Type B pancreatic cell (in vitro differentiated cells): ENCODE results near the gene TMEM219. TPM values are rescaled to one million over a fixed set of nuclear protein-coding genes. Genes with fewer than 3 reads are reported as not detected.

Experiments
- DNase-seq: peaks from one replicate; pipeline ENCODE4 v3.0.0; 2021; ENCODE audit warnings: mixed read lengths; ENCODE audit not compliant: unreplicated experiment; ENCODE audit errors: extremely low spot score
- H3K27ac Mint-ChIP-seq: 2 replicates; pipeline ENCODE4 v1.8.0; 2021; ENCODE audit warnings: mild to moderate bottlenecking, mixed read lengths
- H3K27me3 Mint-ChIP-seq: 2 replicates; pipeline ENCODE4 v1.8.0; 2021; ENCODE audit warnings: mixed read lengths
- H3K36me3 Mint-ChIP-seq: 2 replicates; pipeline ENCODE4 v1.8.0; 2021; ENCODE audit warnings: mixed read lengths
- H3K4me1 Mint-ChIP-seq: one replicate; pipeline ENCODE4 v1.8.0; 2021; ENCODE audit warnings: mixed read lengths; ENCODE audit not compliant: unreplicated experiment
- H3K4me3 Mint-ChIP-seq: 2 replicates; pipeline ENCODE4 v1.8.0; 2021; ENCODE audit warnings: mild to moderate bottlenecking, mixed read lengths
- H3K9me3 Mint-ChIP-seq: 2 replicates; pipeline ENCODE4 v1.8.0; 2021; ENCODE audit warnings: mixed read lengths
- total RNA-seq: library from RNA; stranded (reverse); gene quantifications from 2 replicates; pipeline ENCODE4 v1.2.1, GENCODE V29; 2021; ENCODE audit warnings: low replicate concordance
- TF ChIP-seq, protein P1 (sequence below): fragments of 200-600 bp; sonication (generic); conservative IDR thresholded peaks from 2 replicates; pipeline ENCODE4 v1.5.0; 2021; ENCODE audit warnings: antibody characterized with exemption, mild to moderate bottlenecking

Gene TMEM219
- total RNA-seq, 1 donor from 2014 or later: 72.4 TPM

DNA sequence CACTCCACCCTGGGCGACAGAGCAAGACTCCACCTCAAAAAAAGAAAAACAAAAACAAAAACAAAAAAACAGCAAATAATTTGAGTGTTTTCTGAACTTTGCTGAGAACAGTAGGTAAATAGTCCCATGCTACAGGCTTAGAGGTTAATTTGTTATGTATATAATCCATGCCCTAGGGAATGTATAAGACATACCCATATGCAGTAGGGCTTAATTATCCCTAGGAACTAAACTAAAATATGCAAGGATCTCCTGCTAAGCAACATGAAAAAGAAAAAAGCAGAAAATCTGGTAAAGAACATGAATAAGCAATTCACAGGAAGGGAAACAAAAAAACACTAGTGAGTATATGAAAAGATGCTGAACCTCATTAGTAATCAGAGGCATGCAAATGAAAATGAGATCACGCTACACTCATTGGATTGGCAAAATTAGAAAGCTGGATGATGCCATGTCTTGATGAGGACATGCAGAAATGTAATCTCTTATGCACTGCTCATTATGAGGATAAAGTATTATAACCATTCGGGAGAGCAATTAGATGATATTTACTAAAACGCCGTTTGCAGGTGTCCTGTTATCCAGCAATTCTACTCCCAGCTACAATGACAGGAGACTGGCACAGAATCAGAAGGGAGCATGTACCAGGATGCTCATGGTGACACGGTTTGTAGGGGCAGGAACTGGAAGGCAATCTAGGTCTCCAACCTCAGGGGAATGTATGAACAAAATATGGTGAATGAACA, 41.4 kb upstream of the TMEM219 start:
- Mint-ChIP-seq H3K9me3 (no peaks in the 10 kb centered on the region), H3K36me3 (peaks cover 16% of the 10 kb centered on the region), H3K4me3 (no peak overlapping the region), H3K4me1 (peaks cover 17% of the 10 kb centered on the region), H3K27me3 (no peaks in the 10 kb centered on the region), H3K27ac (no peak overlapping the region)
- TF ChIP-seq, protein P1, sequence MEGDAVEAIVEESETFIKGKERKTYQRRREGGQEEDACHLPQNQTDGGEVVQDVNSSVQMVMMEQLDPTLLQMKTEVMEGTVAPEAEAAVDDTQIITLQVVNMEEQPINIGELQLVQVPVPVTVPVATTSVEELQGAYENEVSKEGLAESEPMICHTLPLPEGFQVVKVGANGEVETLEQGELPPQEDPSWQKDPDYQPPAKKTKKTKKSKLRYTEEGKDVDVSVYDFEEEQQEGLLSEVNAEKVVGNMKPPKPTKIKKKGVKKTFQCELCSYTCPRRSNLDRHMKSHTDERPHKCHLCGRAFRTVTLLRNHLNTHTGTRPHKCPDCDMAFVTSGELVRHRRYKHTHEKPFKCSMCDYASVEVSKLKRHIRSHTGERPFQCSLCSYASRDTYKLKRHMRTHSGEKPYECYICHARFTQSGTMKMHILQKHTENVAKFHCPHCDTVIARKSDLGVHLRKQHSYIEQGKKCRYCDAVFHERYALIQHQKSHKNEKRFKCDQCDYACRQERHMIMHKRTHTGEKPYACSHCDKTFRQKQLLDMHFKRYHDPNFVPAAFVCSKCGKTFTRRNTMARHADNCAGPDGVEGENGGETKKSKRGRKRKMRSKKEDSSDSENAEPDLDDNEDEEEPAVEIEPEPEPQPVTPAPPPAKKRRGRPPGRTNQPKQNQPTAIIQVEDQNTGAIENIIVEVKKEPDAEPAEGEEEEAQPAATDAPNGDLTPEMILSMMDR: no peak
- DNase-seq: no peak

- DNase-seq: no peak
- H3K4me3 Mint-ChIP-seq: no peak overlapping the region
- TF ChIP-seq, protein P1: no peak
- no peaks in the 10 kb centered on the region for H3K27me3 Mint-ChIP-seq
- no peak overlapping the region for H3K27ac Mint-ChIP-seq
- peaks cover 12% of the 10 kb centered on the region for H3K36me3 Mint-ChIP-seq
- H3K9me3 Mint-ChIP-seq: no peaks in the 10 kb centered on the region
- peaks cover 13% of the 10 kb centered on the region for H3K4me1 Mint-ChIP-seq
These were observed 40.9 kb upstream of the TMEM219 start for GRCh38 chr16:29921034-29921385.

DNA sequence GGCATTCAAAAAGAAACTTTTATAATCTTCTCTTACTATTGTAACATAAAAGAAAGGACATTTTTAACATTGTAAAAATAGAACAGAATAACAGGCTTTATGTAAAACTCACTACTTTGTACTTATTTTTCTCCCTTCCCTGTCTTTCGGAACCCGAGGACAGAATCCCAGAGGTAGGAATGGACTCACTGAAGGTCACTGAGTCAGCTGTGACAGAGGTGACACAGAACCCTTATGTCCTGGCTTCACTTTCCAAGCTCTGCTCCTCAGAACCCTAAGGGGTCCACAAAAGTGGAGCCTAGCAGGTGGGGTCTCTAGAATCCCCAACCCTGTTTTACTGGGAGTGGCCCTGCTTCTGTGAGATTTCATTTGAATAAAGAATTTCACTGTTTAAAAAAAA, 39.6 kb upstream of the TMEM219 start:
- no peak for DNase-seq
- H3K4me3 Mint-ChIP-seq: no peak overlapping the region
- H3K9me3 Mint-ChIP-seq: no peaks in the 10 kb centered on the region
- TF ChIP-seq, protein P1: no peak
- no peak overlapping the region for H3K27ac Mint-ChIP-seq
- H3K27me3 Mint-ChIP-seq: no peaks in the 10 kb centered on the region
- peaks cover 25% of the 10 kb centered on the region for H3K4me1 Mint-ChIP-seq
- peaks cover 8% of the 10 kb centered on the region for H3K36me3 Mint-ChIP-seq

GRCh38 chr16:29922986-29923501, 38.8 kb upstream of the TMEM219 start:
- DNase-seq: no peak
- Mint-ChIP-seq H3K4me3 (no peak overlapping the region), H3K36me3 (peaks cover 5% of the 10 kb centered on the region), H3K9me3 (no peaks in the 10 kb centered on the region), H3K27me3 (no peaks in the 10 kb centered on the region), H3K27ac (no peak overlapping the region), H3K4me1 (peaks cover 32% of the 10 kb centered on the region)
- TF ChIP-seq, protein P1: no peak

DNA sequence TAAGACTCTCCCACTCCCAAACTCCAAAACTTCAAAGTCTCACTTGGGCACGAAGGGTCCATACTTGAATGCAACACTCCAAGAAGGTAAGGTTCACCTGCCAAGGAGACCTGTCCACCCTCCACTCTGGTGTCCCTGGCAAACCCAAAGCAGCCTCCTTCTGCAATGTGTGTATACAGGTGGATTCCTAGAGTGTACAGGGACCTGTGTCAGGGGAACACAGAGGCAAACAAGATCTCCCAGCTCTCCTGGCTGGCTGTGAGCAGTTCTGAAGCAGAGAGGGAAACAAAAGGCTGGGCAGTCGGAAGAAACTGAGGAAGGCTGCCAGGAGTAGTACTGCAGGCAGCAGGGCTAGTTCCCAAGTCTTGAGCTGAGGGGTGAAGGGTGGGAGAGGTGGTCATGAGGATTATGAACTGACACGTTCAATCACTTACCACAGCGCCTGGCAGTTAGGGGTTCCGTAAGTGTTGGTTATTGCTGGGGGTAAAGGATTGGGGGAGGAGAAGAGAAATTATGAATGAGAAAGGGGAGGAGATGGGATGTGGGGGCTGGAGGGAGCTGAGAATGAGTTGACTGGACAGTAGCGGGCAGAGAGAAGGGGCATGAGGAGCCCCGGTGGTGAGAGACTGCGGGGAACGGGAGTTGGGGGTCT, 36.6 kb upstream of the TMEM219 start:
- Mint-ChIP-seq H3K4me1 (peaks cover 33% of the 10 kb centered on the region), H3K9me3 (no peaks in the 10 kb centered on the region), H3K4me3 (peak overlapping the region; percentile 95), H3K27me3 (no peaks in the 10 kb centered on the region), H3K27ac (peak overlapping the region; percentile 80), H3K36me3 (peaks cover 4% of the 10 kb centered on the region)
- DNase-seq: no peak
- TF ChIP-seq, protein P1: no peak
